HG02678 (cell line): ENCODE results near the gene KRT20.
"Not testable (repeated sequence)": the region's sequence is repeated elsewhere in the genome, so short reads cannot be mapped to it uniquely, and the experiment has no call there.

ENCODE experiments used
- ATAC-seq: cut with Tn5 transposase; IDR thresholded peaks from one replicate; pipeline ENCODE4 v1.9.1; 2021; ENCODE audit warnings: mild to moderate bottlenecking, moderate library complexity; ENCODE audit not compliant: unreplicated experiment

The KRT20 gene

GRCh38 chr17:40900809-40901356 is 15.8 kb upstream of the KRT20 start:
- ATAC-seq: no peak

GRCh38 chr17:40896916-40897455 is 11.9 kb upstream of the KRT20 start:
- ATAC-seq: no peak

DNA sequence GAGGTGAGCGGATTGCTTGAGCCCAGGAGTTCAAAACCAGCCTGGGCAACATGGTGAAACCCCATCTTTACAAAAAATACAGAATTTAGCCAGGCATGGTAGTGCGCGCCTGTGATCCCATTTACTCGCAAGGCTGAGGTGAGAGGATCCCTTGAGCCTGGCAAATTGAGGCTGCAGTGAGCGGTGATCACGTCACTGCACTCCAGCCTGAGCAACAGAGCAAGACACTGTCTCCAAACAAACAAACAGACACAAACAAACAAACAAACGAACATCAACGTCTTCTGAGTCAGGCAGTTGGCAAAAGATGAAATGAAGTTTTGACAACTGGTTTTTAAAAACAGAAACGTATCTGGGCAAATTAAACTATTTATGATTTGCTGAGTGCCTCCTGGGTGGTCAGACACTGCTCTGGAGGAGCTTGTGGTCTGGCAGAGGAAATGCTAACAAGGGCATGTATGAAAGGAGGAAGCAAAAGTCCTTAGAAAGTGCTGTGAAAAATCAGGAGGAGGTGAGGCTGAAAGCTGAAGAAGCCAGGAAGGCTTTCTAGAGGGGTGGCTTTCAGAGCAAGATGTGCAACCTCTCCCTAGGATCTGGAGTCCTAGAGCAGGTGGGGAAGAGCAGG is 10.2 kb upstream of the KRT20 start:
- no peak for ATAC-seq

- no peak for ATAC-seq
These were observed 3.2 kb upstream of the KRT20 start for GRCh38 chr17:40888196-40888720.

- no peak for ATAC-seq
These were observed 1.0 kb upstream of the KRT20 start for GRCh38 chr17:40886090-40886489.

DNA sequence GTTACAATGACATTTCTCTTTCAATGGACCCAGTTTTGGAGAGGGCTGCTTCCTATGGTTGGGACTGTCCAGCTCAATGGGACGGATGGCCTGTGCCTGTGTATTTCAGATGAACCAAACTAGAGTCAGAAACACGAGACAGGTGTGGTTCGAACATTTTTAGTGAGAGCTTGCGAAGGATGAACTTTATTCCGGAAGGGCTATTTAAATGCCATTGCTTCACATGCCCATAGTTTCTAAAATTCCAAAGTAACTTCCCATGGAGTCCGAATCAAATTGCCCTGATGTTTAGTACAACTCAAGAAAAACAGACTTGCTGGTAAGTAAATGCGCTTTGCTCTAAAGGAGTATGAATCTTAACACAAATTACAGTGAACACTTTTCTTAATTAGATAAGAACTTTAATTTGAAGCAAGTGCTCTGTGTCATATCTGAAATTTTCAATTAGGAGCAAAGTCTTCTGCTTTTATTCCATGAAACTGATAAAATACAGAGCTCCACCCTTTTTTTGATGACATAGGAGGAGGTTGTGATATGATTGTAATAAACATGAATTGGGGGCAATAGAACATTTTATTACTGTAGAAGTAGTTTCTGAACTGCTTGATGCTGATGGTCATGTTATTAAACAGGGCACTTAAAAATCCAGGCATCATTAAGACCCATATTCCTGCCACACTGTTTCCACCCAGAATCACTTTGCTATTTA is 1.3 kb downstream of the KRT20 start:
- no peak for ATAC-seq

DNA sequence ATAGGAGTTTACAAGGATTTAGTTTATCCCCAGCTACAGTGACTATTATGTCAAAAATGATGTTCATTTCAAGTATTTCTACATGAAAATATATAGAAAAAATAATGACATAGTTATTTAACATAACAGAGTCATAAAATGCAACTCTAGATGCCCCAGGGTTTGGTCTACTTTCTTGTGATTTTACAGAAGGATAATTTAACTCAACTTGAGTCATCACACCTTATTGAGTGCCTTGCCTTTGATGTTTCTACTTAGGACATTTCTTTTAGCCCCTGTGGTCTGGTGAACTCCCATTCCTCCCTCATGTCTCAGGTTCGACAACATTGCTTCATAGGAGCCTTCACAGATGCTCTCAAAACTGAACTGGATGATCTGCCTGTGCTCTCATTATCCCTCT is 2.0 kb downstream of the KRT20 start:
- ATAC-seq: no peak

DNA sequence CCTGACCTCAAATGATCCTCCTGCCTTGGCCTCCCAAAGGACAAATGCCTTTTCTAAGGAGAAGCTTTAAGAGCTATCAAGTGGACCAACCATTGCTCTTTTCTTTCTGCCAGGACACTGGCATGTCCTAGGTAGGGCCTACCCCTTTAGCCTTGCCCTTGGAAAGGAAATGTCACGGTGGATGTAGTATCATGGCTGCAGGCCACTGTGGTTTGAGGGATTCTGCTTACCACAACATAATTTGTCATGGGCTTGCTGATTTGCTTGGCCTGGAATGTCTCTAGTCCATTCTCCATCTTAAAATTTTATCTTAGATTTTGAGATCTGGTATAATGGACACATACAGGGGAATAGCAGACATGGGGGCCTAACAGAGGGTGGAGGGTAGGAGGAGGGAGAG is 6.0 kb downstream of the KRT20 start:
- ATAC-seq: no peak

DNA sequence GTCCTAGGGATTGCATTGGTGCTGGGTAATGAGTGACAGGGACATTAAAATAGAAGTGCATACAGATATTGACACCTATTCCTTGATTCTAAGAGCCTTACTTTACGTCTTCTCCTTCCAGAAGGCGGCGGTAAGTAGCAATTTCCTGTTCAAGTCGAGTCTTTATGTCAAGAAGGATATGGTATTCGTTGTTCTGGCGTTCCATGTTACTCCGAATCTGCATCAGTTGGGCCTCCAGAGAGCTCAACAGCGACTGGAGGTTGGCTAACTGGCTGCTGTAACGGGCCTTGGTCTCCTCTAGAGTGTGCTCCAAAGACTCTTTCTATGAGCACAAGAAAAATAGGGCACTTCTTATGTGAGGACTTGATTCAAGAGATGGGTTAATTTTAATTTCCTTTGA is 7.0 kb downstream of the KRT20 start:
- no peak for ATAC-seq

DNA sequence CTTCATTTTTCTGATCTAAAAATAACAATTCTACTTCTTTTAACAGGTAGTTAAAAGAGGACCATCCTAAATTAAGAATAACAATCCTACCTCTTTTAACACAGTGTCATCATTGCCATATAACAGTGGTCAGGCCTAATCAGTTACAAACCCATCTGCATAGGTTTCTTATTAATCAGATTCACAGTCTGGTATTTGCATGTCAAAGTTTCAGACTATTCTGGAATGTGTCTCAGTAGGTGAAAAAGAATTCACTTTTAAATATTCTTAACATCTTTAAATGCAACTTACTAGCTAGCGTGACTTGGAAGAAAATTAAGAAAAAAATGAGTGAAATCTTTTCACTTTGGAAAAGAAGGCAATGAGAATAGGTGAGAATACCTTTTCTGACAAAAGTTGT is 11.2 kb downstream of the KRT20 start:
- no peak for ATAC-seq

DNA sequence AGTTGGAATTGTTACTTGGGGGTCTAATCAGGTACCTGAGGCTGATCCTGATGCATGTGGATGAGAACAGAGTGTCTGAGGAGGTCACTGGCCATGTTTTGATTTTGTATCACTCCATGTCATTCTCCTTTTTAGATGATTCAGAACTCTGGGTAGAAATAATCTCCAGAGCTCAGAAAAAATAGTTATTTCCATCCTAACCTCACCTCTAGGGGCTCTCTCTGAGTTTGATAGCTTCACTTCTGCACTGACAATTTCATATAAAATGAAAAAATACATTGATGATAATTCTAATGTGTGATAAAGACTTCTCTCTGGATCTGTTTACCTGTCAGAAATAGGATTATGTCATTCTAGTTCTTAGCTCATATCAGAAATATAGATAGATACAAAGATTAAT is 11.8 kb downstream of the KRT20 start:
- no peak for ATAC-seq

DNA sequence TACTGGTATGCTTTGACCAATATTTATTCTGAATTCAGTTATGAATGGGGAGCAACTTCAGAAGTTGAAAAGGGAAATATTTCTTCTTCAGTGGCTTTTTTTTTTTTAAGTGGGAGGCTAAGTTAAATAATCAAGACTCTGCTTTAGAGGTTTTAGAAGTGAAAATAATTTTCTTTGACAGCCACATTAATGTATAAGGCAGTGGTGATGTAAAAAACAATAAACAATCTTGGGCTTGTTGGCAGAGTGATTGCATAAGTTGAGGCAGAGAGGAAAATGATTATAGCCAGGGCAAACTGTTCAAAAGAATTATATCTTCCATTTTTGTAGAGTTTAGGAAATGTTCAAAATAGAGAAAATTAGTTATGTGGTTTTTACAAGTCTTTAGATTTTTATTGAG is 12.6 kb downstream of the KRT20 start:
- no peak for ATAC-seq

DNA sequence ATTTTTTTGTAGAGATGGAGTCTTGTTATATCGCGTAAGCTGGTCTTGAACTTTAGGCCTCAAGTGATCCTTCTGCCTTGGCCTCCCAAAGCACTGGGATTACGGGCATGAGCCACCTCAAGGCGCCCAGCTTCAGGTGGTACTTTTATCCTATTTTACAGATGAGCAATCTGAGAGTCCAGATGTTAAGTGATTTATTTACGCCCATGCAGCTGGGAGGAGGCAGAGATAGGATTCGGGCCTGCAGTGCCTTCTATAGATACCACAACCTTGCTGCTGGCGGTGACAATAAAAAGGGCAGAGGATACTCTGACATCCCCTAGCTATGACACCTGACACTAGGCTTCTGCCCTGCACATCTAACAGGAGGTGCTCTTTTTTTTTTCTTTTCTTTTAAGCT is 13.7 kb downstream of the KRT20 start:
- no peak for ATAC-seq

- no peak for ATAC-seq
These were observed 14.9 kb downstream of the KRT20 start for GRCh38 chr17:40870136-40870535.

DNA sequence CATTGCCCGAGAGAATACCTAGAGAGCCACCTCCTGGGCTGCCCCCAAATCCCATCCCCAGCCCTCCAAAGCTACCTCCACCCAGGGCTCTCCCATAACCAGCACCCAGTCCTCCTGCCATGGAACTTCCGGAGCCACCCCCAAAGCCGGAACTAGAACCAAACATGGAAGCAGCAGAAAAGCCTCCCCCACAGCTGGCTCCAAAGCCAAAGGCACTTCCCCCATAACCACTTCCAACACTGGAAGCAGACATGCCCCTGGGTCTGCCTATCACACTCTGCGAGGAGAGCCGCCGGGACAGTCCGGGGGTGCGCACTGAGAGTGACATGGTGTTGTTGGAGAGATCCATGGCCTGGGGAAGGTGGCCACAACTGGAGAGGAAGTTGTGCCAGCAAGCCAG is 18.2 kb downstream of the KRT20 start, which contains the start of gene KRT12:
KRT12 (minus strand) TSS at position 386 of the 400 bp plus-strand sequence; CDS start at position 349, 37 bp downstream.
- no peak for ATAC-seq

- no peak for ATAC-seq
These were observed 20.2 kb downstream of the KRT20 start for GRCh38 chr17:40864661-40865390.

GRCh38 chr17:40862985-40863733 is 21.9 kb downstream of the KRT20 start:
- no peak for ATAC-seq

DNA sequence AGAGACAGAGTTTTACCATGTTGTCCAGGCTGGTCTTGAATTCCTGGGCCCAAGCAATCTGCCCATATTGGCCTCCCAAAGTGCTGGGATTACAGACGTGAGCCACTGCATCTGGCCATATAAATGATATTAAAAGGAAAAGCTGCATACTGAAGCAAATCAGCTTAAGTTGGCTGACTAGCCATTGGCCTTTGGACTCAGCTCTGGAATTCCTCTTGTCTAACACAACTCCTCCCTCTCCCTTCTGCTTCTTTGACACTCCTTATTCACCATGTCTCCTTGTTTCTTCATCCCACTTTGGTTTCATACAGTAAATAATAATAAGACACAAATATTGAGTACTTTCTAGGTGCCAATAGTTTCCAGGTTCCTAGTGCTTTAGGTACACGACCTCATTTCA is 25.5 kb downstream of the KRT20 start:
- ATAC-seq: no peak

DNA sequence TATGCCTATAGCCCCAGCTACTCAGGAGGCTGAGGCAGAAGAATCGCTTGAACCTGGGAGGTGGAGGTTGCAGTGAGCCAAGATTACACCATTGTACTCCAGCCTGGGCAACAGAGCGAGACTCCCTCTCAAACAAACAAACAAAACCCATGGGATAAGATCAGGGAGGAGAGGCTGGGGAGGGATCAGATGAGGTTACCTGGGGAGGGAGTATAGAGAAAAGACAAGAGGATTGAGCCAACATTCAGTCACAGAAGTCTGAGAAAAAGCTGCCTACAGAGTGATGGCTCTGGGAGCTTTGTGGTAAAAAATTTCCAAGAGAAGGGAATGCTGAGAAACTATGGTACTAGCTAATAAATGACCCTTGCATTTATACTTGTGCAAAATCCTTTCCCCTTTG is 26.4 kb downstream of the KRT20 start:
- not testable (repeated sequence) for ATAC-seq

- ATAC-seq: no peak
These were observed 27.5 kb downstream of the KRT20 start for GRCh38 chr17:40857535-40857934.
